T-helper 22 cell (primary cell): Measurements from ENCODE around the gene ITIH1.

Experiments
- DNase-seq: peaks from one replicate; pipeline ENCODE4 v3.0.0-alpha.2; 2020; ENCODE audit warnings: low read depth

The ITIH1 gene

GRCh38 chr3:52789746-52790040, 12.3 kb downstream of the ITIH1 start:
- no peak for DNase-seq

DNA sequence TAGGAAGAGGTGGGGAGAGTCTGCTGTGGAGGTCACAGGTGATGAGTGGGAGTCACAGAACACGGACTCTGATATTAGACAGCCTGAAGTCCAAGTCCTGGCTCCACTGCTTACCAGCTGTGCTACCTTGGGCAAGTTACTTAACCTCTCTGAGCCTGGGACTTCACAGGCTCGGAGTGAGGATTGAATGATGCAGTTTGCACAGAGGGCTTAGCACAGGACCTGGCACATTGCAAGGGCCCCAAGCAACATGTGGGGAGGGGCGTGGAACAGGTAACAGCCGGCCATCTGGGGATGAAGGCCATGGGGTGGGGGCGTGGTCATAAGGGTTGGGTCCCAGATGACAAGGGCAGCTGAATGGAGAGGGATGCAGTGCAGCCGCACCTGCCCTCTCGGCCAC, 12.9 kb downstream of the ITIH1 start:
- no peak for DNase-seq

DNA sequence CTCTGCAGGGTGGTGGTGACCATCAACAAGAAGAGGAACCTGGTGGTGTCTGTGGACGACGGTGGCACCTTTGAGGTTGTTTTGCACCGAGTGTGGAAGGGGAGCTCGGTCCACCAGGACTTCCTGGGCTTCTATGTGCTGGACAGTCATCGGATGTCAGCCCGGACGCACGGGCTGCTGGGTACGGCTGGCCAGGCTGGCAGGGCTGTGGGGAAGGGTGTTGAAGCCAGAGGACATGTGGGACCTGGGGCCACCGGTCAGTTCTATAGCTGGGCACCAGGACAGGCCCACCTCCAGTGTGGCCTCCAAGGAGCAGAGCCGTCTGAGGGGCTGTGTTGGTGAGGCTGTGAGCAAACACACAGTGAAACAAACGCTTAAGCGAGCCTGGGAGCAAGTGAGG, 13.3 kb downstream of the ITIH1 start:
- DNase-seq: no peak

DNA sequence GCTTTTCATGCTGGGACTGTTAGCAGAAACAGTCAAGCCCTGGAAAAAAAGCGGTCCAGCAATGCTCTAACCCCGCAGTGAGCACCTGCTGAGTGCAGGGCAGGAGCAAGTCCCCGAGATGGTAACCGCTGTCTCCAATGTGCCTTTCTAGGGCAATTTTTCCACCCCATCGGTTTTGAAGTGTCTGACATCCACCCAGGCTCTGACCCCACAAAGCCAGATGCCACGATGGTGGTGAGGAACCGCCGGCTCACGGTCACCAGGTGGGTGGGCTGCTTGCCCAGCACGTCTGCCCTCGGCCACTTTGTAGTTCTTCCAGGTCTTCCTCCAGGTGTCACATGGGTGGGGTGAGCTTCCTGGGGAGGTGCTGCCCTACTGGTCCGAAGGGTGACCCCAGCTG, 14.0 kb downstream of the ITIH1 start:
- no peak for DNase-seq

DNA sequence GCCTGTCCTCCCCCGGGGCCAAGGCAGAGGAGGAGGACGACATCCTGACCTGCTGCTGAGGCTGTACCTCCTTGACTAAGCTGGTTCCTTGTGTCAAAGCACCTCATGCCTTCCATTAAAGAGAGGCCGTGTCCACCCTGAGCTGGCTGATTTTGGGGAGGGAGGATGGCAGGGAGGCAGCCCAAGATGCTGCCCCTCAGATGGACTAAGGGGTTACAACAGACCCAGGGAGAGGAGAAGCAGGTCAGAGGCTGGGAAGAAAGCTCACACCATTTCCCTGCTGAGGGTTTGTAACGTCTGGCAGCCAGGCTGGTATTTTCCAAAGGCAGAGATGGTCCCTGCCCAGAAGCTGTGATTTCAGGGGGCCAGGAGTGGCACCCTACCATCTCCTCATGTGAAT, 14.5 kb downstream of the ITIH1 start:
- DNase-seq: no peak

- no peak for DNase-seq
Observed at GRCh38 chr3:52792413-52792812, 15.0 kb downstream of the ITIH1 start.

DNA sequence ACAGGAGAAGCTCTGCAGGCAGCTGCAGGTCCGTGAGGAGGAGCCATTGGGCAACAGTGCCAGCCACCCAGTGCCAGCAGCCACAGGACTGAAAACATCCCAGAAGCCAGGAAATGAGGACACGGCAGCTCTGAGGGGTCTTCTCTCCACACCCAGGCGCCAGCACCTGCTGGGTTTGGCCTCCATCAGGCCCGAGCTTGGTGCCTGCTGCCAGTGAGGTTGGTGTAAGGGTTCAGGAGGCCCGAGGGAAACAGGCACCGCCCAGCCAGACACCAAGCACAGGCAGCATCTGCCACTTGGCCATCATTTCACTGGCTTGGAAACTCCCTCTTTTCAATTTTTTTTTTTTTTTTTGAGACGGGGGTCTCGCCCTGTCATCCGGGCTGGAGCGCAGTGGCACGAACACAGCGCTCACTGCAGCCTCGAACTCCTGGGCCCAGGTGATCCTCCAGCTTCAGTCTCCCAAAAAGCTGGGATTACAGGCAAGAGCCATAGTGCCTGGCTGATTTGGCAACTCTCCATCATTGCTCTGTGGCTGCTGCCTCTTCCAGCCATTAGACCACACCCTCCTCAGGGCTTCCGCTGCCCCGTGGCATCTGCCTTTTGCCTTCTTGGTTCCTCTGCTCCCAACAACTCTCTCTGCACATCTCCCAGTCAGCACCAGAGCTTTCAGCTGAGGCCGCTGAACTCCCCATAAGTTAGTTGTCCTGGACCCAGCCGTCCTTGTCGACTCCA, 15.7 kb downstream of the ITIH1 start:
- no peak for DNase-seq

DNA sequence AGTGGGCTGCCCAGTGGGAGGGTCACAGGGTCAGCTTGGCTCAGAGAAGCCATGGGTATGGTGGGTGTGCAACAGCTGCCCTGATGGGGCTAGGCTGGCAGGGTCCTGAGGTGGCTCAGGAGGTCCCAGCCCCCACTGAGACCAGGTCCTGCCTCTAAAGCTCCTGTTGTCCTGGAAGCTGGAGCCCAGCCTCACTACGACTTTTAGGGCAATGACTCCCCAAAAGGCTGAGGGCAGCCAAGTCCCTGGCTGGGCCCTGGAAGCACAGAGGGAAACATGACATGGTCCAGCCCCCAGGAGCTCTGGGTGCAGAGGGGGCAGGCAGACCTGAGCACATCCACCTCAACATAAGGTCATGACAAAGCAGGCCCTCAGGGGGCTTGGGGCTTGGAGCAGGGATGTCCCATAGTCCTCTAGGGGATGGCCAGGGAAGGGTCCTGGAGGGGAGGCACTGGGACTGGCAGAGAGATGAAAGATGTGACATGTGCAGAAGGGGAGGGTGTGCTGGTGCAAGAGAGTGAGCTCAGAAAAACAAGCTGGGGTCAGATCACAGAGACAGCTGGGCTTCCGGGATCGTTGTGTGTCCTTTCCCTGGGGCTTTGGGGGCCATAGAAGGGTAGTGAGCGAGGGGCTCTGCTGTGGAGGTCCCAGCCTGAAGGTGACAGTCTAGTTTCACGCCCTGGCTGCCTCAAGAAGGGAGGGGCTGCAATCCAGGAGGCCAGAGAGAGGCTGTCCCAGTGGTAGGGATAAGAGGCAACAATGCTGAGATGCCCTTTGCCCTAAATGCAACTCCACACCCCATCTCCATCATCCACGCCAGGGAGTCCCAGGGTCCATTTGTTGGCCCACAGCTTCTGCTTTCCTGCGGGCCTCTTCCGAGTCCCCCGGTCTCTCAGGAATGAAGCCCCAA, 16.6 kb downstream of the ITIH1 start:
- no peak for DNase-seq

DNA sequence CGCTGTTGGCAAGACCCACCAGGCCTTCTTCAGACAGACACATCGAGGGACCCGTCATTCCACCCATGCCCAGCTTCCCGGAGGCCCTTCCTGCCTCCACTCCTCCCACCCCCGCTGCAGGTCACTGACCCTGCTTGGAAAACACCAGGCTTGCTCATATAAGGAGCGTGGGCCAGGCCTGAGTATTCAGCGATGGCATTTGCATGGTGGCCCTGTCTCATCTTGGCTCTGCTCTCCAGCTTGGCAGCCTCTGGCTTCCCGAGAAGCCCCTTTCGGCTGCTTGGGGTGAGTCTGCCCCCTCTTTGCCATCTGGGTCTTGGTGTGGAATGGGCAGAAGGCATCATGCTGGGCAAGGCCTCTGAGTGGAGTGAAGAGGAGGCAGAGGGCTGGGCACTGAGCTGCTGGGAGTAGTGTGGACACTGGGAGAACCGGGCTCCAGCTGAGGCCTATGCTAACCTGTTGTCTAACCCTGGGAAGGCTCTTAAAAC, 17.3 kb downstream of the ITIH1 start, which contains the start of gene ITIH3:
Gene ITIH3 (plus strand): TSS at position 185 of the 488 bp plus-strand sequence. CDS start 8 bp downstream, at position 193.
- DNase-seq: no peak

GRCh38 chr3:52795298-52795900, 18.0 kb downstream of the ITIH1 start:
- DNase-seq: no peak

- DNase-seq: no peak
Observed at GRCh38 chr3:52796411-52796810, 19.0 kb downstream of the ITIH1 start.

- no peak for DNase-seq
Observed at GRCh38 chr3:52798376-52798977, 21.1 kb downstream of the ITIH1 start.

DNA sequence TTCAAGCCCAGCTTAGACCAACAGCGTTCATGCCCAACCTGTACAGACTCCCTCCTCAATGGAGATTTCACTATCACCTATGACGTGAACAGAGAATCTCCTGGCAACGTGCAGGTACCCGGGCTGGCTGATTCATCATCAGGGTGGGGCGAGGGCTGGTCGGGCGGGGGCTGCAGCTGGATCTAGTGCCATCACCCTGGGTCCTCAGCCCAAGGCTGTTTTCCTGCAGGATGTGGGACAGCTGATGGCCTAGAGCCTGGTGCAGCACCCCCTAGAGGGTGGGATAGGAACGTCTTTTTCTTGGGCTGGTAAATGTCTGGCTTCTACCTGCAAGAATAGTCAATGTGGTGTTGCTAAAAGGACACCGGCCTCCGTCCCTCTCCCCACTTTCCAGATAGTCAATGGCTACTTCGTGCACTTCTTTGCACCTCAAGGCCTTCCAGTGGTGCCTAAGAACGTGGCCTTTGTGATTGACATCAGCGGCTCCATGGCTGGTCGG, 21.6 kb downstream of the ITIH1 start:
- DNase-seq: no peak

- no peak for DNase-seq
Observed at GRCh38 chr3:52800079-52800478, 22.7 kb downstream of the ITIH1 start.

DNA sequence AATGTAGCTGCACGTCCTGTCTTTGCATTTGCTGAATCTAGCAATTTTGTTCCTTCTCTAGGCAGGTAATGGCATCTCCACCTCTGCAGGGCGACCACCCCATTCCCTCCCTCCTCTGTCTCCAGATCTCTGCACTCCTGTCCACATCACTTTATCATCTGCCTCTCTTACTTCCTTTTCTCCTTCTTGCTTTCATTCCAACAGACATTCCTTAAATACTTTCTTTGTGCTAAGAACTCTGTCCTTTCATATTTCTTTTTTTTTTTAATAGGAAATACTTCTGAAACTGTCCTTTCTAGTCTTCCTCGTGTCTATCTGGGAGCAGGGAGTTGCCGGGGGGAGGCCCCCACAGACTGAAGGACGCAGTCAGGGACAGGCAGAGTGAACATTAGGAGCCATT, 24.4 kb downstream of the ITIH1 start:
- DNase-seq: no peak

DNA sequence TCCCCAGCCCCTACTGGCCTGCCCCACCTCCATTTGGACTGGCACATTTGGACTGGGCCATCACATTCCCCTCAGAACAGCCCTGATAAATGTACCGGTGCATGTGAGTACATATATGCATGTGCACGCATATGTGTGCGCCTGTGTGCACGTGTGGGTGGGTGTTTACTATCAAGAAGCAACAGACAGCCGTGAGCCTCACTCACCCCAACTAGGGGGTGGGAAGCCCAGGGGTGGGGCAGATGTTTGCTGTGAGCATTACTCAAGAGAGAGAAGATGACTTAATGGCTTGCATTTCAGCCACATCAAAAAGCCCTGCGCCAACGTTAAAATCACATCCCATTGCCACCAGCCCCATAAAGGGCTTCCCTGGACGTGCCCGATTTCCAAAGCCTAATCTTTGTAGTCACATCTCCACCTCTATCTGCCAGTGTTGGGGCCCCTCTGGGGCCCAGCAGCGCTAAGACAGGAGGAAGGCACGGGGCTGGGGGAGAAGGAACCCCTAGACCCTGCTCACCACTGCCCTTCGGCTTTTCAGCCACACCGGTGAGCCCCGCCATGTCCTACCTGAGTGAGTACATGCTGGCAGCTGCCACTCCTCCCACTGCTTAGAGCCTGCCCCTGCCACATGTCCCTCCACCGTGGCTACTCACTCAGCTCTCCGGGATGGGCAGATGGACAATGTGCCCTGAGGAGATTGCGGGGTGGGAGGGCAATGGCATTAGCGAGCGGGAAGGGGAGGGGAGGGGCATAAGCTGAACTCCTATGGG, 28.1 kb downstream of the ITIH1 start:
- DNase-seq: no peak

- DNase-seq: no peak
Observed at GRCh38 chr3:52809149-52809548, 31.8 kb downstream of the ITIH1 start.

- DNase-seq: no peak
Observed at GRCh38 chr3:52809662-52810377, 32.4 kb downstream of the ITIH1 start.

DNA sequence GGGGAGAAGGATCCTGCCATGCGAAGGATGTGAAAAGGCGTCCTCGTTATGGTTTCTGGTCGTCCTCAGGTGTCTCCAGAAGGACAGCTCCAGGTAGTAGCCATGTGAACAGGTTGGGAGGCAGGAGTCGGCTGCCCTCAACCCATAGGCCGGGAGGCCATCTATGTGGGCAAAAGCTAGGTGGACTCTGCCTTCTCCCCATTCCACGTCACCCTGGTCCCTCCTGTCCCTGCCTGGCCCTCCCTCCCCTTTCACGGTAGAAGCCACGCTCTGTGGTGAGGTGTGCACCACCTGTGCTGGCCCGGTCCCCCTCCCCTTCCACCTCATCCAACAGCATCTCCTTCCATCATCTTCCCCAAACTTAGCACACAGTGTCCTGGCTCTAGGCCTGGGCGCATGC, 33.5 kb downstream of the ITIH1 start:
- no peak for DNase-seq

DNA sequence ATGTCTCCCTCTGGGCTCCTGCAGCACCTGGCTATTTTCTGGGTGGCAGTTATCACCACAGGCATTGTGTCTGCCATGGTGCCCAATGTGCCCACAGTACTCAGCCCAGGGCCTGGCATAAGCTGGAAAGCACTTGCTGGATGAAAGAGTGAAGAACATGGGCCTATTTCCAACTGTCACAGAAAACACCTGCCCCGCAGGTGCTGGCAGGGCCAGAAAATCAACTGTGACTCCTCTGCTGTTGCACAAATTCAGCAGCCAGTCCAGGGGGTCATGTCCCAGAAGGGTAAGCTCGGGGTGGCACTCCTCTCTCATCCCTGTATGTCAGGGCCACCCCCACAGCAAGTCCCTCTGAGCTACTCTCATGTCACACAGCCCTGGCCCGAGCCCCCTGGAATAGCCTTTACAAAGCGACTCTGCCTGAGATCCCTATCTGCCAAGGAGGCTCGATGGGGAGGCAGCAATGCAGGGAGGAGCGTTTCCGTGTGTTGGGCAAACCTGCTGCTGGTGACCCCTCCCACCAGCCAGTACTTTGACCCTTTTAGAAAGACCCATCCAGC, 34.1 kb downstream of the ITIH1 start:
- no peak for DNase-seq

DNA sequence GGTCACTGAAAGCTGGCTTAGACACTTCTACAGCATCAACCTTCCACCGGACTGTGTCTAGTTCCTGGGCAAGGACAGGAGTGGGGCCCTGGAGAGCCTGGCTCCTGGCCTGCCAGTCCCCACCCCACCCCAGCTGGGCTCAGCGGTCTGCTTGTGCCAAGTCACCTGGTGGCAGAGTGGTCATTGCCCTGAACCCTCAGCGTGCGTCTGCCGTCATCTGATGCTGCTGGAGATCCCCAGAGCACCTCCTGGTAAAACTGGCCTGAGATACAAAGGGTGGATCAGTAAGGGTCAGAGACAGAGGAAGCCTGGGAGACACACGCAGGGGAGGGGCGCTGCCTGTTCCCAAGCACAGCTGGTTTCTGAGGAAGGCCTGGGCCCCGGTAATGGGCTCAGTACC, 36.4 kb downstream of the ITIH1 start:
- no peak for DNase-seq
